Measurements from ENCODE around the gene HILPDA. TPM values are rescaled to one million over a fixed set of nuclear protein-coding genes. Genes with fewer than 3 reads are reported as not detected.
"Not testable (repeated sequence)": the region's sequence is repeated elsewhere in the genome, so short reads cannot be mapped to it uniquely, and the experiment has no call there.

HILPDA gene
- total RNA-seq, 2 donors from 2014 or later, result 26.5 to 37.9 TPM

GRCh38 chr7:128466871-128467270, 11.2 kb downstream of the HILPDA start:
- not testable (repeated sequence) for DNase-seq; H3K4me1 Mint-ChIP-seq; H3K27me3 Mint-ChIP-seq (ENCODE audit: insufficient read depth); H3K4me1 ChIP-seq (ENCODE audit: control insufficient read depth, insufficient read depth, low read length); H3K27ac Mint-ChIP-seq; H3K27ac ChIP-seq (ENCODE audit: low read depth, low read length); H3K4me3 Mint-ChIP-seq; H3K27me3 ChIP-seq (ENCODE audit: control insufficient read depth, insufficient read depth, low read length, poor library complexity, severe bottlenecking); H3K9ac ChIP-seq (ENCODE audit: extremely low read depth, low read length, poor library complexity, severe bottlenecking); H3K36me3 ChIP-seq (ENCODE audit: control insufficient read depth, insufficient read depth, low read length); H3K9me3 ChIP-seq (ENCODE audit: control insufficient read depth, low read length); H3K4me3 ChIP-seq (ENCODE audit: low read length)
- peaks cover 14% of the 10 kb centered on the region for H3K9me3 Mint-ChIP-seq
- H3K36me3 Mint-ChIP-seq (ENCODE audit: low read depth), result peaks cover 22% of the 10 kb centered on the region

DNA sequence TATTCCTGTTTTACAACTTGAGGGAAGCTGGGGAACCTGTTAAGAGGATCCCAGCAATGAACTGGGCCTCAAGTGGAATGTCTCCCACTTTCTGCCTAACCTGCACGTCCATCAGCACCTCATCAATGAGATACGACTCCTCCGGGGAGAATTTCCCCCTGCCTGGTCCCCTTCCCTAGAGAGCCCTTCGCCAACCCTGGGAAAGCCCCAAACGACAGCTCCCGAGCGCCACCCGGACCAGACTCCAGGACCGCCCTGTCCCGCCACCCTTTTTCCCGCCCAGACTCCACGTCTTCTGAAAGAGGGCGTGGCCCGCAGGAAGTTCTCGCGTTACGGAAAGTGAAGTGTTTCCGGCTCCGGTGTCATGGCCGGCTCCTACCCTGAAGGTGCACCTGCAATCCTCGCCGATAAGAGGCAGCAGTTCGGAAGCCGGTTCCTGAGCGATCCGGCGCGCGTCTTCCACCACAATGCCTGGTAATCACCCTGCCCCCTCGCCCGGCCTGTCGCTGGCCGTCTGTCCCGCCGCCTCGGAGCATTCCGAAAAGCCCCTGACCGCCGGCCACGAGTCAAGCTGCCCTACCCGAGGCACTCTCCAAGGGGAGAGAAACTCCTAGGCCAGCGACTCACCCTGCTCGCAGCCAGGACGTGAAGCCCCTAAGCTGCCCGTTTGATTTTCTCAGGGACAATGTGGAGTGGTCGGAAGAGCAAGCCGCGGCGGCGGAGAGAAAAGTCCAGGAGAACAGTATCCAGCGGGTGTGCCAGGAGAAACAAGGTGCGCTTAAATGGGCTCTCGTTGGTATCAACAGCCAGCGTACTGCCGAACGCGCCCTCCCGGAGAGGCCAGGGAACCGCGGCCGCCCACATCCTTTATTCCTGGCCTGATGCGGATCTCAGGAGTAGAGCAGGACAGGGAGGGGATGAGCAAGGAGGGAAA, 21.0 kb downstream of the HILPDA start, which contains the start of gene METTL2B:
Gene METTL2B (plus strand): TSS at position 347 of the 934 bp plus-strand sequence. CDS start 18 bp downstream, at position 365.
- peak; percentile 99 for DNase-seq
- peak within 1 kb of the TSS; percentile 95 for H3K4me3 ChIP-seq (ENCODE audit: low read length)
- TF ChIP-seq, protein P1, sequence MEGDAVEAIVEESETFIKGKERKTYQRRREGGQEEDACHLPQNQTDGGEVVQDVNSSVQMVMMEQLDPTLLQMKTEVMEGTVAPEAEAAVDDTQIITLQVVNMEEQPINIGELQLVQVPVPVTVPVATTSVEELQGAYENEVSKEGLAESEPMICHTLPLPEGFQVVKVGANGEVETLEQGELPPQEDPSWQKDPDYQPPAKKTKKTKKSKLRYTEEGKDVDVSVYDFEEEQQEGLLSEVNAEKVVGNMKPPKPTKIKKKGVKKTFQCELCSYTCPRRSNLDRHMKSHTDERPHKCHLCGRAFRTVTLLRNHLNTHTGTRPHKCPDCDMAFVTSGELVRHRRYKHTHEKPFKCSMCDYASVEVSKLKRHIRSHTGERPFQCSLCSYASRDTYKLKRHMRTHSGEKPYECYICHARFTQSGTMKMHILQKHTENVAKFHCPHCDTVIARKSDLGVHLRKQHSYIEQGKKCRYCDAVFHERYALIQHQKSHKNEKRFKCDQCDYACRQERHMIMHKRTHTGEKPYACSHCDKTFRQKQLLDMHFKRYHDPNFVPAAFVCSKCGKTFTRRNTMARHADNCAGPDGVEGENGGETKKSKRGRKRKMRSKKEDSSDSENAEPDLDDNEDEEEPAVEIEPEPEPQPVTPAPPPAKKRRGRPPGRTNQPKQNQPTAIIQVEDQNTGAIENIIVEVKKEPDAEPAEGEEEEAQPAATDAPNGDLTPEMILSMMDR (conservative IDR thresholded peaks at IDR 0.05), result peak; percentile 68

DNA sequence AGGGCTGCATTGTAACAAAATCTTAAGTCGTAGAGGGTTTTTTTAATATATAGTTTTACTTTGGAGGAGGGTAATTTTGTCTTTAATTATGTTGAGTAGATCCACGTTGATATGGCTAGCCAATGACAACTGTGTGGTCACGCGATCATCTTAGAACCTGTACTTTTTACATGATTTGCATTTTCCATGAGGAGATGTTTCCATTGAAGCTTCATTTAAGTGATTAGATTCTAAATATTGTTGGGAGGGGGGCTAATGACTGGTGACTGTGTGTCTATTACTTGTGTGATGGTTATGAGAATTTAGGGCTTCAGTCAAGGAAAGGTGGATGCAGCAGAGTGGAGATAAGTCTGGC, 21.6 kb downstream of the HILPDA start:
- H3K9me3 Mint-ChIP-seq; H3K4me1 ChIP-seq (ENCODE audit: control insufficient read depth, insufficient read depth, low read length); H3K9me3 ChIP-seq (ENCODE audit: control insufficient read depth, low read length); H3K27me3 Mint-ChIP-seq (ENCODE audit: insufficient read depth); DNase-seq; H3K27me3 ChIP-seq (ENCODE audit: control insufficient read depth, insufficient read depth, low read length, poor library complexity, severe bottlenecking): not testable (repeated sequence)
- whole genome bisulfite sequencing, 2 experiments (ENCODE audit: insufficient coverage in 1 of 2, insufficient read length in 1 of 2), result 4 to 10% methylated on average over 4 of the region's 4 CpGs
- Histone ChIP-seq H3K4me3 (ENCODE audit: low read length) (peak overlapping the region; percentile 95), H3K27ac (ENCODE audit: low read depth, low read length) (peak overlapping the region; percentile 89), H3K36me3 (ENCODE audit: control insufficient read depth, insufficient read depth, low read length) (peaks cover 25% of the 10 kb centered on the region), H3K9ac (ENCODE audit: extremely low read depth, low read length, poor library complexity, severe bottlenecking) (peak overlapping the region; percentile 90)
- Mint-ChIP-seq H3K36me3 (ENCODE audit: low read depth) (peaks cover 29% of the 10 kb centered on the region), H3K27ac (peak overlapping the region; percentile 99), H3K4me3 (peak overlapping the region; percentile 99), H3K4me1 (peaks cover 12% of the 10 kb centered on the region)

More for the DNA sequence above, 21.0 kb downstream of the HILPDA start, which contains the start of gene METTL2B:
- peaks cover 25% of the 10 kb centered on the region for H3K36me3 ChIP-seq (ENCODE audit: control insufficient read depth, insufficient read depth, low read length)
- not testable (repeated sequence) for H3K4me1 ChIP-seq (ENCODE audit: control insufficient read depth, insufficient read depth, low read length); H3K27me3 Mint-ChIP-seq (ENCODE audit: insufficient read depth); H3K27me3 ChIP-seq (ENCODE audit: control insufficient read depth, insufficient read depth, low read length, poor library complexity, severe bottlenecking); H3K9me3 ChIP-seq (ENCODE audit: control insufficient read depth, low read length); H3K9me3 Mint-ChIP-seq
- Mint-ChIP-seq H3K27ac (peak within 1 kb of the TSS; percentile 99), H3K4me1 (peaks cover 12% of the 10 kb centered on the region), H3K4me3 (peak within 1 kb of the TSS; percentile 99), H3K36me3 (ENCODE audit: low read depth) (peaks cover 25% of the 10 kb centered on the region)
- peak within 1 kb of the TSS; percentile 90 for H3K9ac ChIP-seq (ENCODE audit: extremely low read depth, low read length, poor library complexity, severe bottlenecking)
- 0 to 1% methylated on average over 21 to 62 of the region's 62 CpGs for WGBS, 2 experiments (ENCODE audit: insufficient coverage in 1 of 2, insufficient read length in 1 of 2)
- peak within 1 kb of the TSS; percentile 89 for H3K27ac ChIP-seq (ENCODE audit: low read depth, low read length)

DNA sequence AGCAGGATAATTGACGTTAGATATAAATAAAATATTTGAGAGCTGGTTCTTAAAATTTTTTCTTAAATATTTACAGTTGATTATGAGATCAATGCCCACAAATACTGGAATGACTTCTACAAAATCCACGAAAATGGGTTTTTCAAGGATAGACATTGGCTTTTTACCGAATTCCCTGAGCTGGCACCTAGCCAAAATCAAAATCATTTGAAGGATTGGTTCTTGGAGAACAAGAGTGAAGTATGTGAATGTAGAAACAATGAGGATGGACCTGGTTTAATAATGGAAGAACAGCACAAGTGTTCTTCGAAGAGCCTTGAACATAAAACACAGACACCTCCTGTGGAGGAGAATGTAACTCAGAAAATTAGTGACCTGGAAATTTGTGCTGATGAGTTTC, 23.4 kb downstream of the HILPDA start:
- not testable (repeated sequence) for H3K4me1 ChIP-seq (ENCODE audit: control insufficient read depth, insufficient read depth, low read length); H3K4me3 Mint-ChIP-seq; H3K27ac Mint-ChIP-seq; H3K27ac ChIP-seq (ENCODE audit: low read depth, low read length); H3K9ac ChIP-seq (ENCODE audit: extremely low read depth, low read length, poor library complexity, severe bottlenecking); H3K9me3 Mint-ChIP-seq; H3K4me3 ChIP-seq (ENCODE audit: low read length); H3K27me3 Mint-ChIP-seq (ENCODE audit: insufficient read depth); H3K27me3 ChIP-seq (ENCODE audit: control insufficient read depth, insufficient read depth, low read length, poor library complexity, severe bottlenecking); H3K9me3 ChIP-seq (ENCODE audit: control insufficient read depth, low read length); DNase-seq
- peaks cover 12% of the 10 kb centered on the region for H3K4me1 Mint-ChIP-seq
- peaks cover 34% of the 10 kb centered on the region for H3K36me3 ChIP-seq (ENCODE audit: control insufficient read depth, insufficient read depth, low read length)
- H3K36me3 Mint-ChIP-seq (ENCODE audit: low read depth), result peaks cover 35% of the 10 kb centered on the region
- 89 to 100% methylated on average over 1 to 3 of the region's 4 CpGs for WGBS, 2 experiments (ENCODE audit: insufficient coverage in 1 of 2, insufficient read length in 1 of 2)

GRCh38 chr7:128488134-128488533, 32.5 kb downstream of the HILPDA start:
- DNase-seq; H3K36me3 ChIP-seq (ENCODE audit: control insufficient read depth, insufficient read depth, low read length); H3K9me3 Mint-ChIP-seq; H3K9me3 ChIP-seq (ENCODE audit: control insufficient read depth, low read length); H3K4me1 ChIP-seq (ENCODE audit: control insufficient read depth, insufficient read depth, low read length); H3K4me1 Mint-ChIP-seq; H3K27ac Mint-ChIP-seq; H3K27ac ChIP-seq (ENCODE audit: low read depth, low read length); H3K4me3 Mint-ChIP-seq; H3K4me3 ChIP-seq (ENCODE audit: low read length); H3K27me3 ChIP-seq (ENCODE audit: control insufficient read depth, insufficient read depth, low read length, poor library complexity, severe bottlenecking); H3K9ac ChIP-seq (ENCODE audit: extremely low read depth, low read length, poor library complexity, severe bottlenecking); H3K27me3 Mint-ChIP-seq (ENCODE audit: insufficient read depth): not testable (repeated sequence)
- H3K36me3 Mint-ChIP-seq (ENCODE audit: low read depth), result peaks cover 47% of the 10 kb centered on the region
- 98 to 100% methylated on average over 2 to 5 of the region's 6 CpGs for WGBS, 2 experiments (ENCODE audit: insufficient coverage in 1 of 2, insufficient read length in 1 of 2)
